HEK293 (cell line): Measurements from ENCODE around the gene EPHB1.

Experiments
- CTCF ChIA-PET: fragments of 350-600 bp; formaldehyde crosslinking; extraction: SDS; loops from one replicate; lab custom pipeline; 2021; ENCODE audit warnings: antibody characterized with exemption; lab: Yijun Ruan, JAX
- POLR2A ChIA-PET: fragments of 300-600 bp; formaldehyde crosslinking; extraction: SDS; loops from one replicate; lab custom pipeline; 2020; ENCODE audit warnings: antibody characterized with exemption, inconsistent platforms; lab: Yijun Ruan, JAX
- H3K27ac ChIP-seq: fragments of 200-500 bp; sonication (Bioruptor generic); 2 replicates; pipeline ENCODE4 v1.5.1; 2014; ENCODE audit warnings: low read depth, low read length, control low read depth, inconsistent platforms; ENCODE audit errors: extremely low read depth
- H3K36me3 ChIP-seq, 2 experiments: fragments of 200-500 bp in 1 of 2; sonication (Bioruptor generic) in 1 of 2; 1 replicate in 1 of 2; 2 replicates in 1 of 2; pipeline ENCODE4 v1.5.1; 2014 to 2017; ENCODE audit warnings: inconsistent platforms in 2 of 2, low read length in 2 of 2; ENCODE audit not compliant: control insufficient read depth in 2 of 2, insufficient read depth in 1 of 2
- H3K4me1 ChIP-seq: fragments of 200-500 bp; sonication (Bioruptor generic); 2 replicates; pipeline ENCODE4 v1.5.1; 2014; ENCODE audit warnings: mild to moderate bottlenecking, low read length, inconsistent platforms; ENCODE audit not compliant: control insufficient read depth, insufficient read depth
- H3K4me3 ChIP-seq: 2 replicates; pipeline ENCODE4 v1.5.1; 2011; ENCODE audit warnings: low read depth, mild to moderate bottlenecking, control low read depth, low read length, moderate library complexity
- H3K9me3 ChIP-seq: fragments of 200-500 bp; sonication (Bioruptor generic); 2 replicates; pipeline ENCODE4 v1.5.1; 2014; ENCODE audit warnings: low read depth, low read length, inconsistent platforms; ENCODE audit not compliant: control insufficient read depth, insufficient read depth
- BCL11A ChIP-seq: fragments of 450-650 bp; formaldehyde crosslinking; IDR thresholded peaks from 2 replicates; pipeline ENCODE4 v1.5.1; 2016; ENCODE audit warnings: low read depth, missing biosample characterization, missing genetic modification characterization
- PATZ1 ChIP-seq: fragments of 450-650 bp; formaldehyde crosslinking; IDR thresholded peaks from 2 replicates; pipeline ENCODE4 v1.5.1; 2016; ENCODE audit warnings: missing biosample characterization, missing genetic modification characterization
- PRDM10 ChIP-seq: fragments of 450-650 bp; formaldehyde crosslinking; IDR thresholded peaks from 2 replicates; pipeline ENCODE4 v1.5.1; 2016; ENCODE audit warnings: missing biosample characterization, missing genetic modification characterization
- PRDM2 ChIP-seq: fragments of 450-650 bp; formaldehyde crosslinking; IDR thresholded peaks from 2 replicates; pipeline ENCODE4 v1.5.1; 2016; ENCODE audit warnings: missing biosample characterization, missing genetic modification characterization, borderline replicate concordance
- ZBTB20 ChIP-seq: fragments of 450-650 bp; formaldehyde crosslinking; IDR thresholded peaks from 2 replicates; pipeline ENCODE4 v1.5.1; 2016; ENCODE audit warnings: missing biosample characterization, missing genetic modification characterization
- ZNF2 ChIP-seq: fragments of 450-650 bp; formaldehyde crosslinking; IDR thresholded peaks from 2 replicates; pipeline ENCODE4 v1.5.1; 2016; ENCODE audit warnings: missing biosample characterization, missing genetic modification characterization
- ZNF248 ChIP-seq: fragments of 450-650 bp; formaldehyde crosslinking; IDR thresholded peaks from 2 replicates; pipeline ENCODE4 v1.5.1; 2017; ENCODE audit warnings: missing biosample characterization, missing genetic modification characterization
- ZNF473 ChIP-seq: fragments of 450-650 bp; formaldehyde crosslinking; IDR thresholded peaks from 2 replicates; pipeline ENCODE4 v1.5.1; 2017; ENCODE audit warnings: missing biosample characterization, missing genetic modification characterization
- ZNF510 ChIP-seq: fragments of 450-650 bp; formaldehyde crosslinking; IDR thresholded peaks from 2 replicates; pipeline ENCODE4 v1.5.1; 2018; ENCODE audit warnings: mild to moderate bottlenecking, missing genetic modification characterization, missing biosample characterization; ENCODE audit not compliant: insufficient replicate concordance
- ZNF513 ChIP-seq: fragments of 450-650 bp; IDR thresholded peaks from 2 replicates; pipeline ENCODE4 v1.5.1; 2018; ENCODE audit warnings: missing biosample characterization, missing genetic modification characterization
- ZNF530 ChIP-seq: fragments of 450-650 bp; formaldehyde crosslinking; IDR thresholded peaks from 2 replicates; pipeline ENCODE4 v1.5.1; 2016; ENCODE audit warnings: low read depth, missing biosample characterization, missing genetic modification characterization
- ZNF560 ChIP-seq: fragments of 450-650 bp; formaldehyde crosslinking; IDR thresholded peaks from 2 replicates; pipeline ENCODE4 v1.5.1; 2017; ENCODE audit warnings: missing biosample characterization, missing genetic modification characterization, borderline replicate concordance
- ZSCAN4 ChIP-seq: fragments of 450-650 bp; formaldehyde crosslinking; IDR thresholded peaks from 2 replicates; pipeline ENCODE4 v1.5.1; 2017; ENCODE audit warnings: missing biosample characterization, missing genetic modification characterization

The EPHB1 gene

GRCh38 chr3:134978658-134979057, 183.6 kb downstream of the EPHB1 start (continued):
- TF ChIP-seq PATZ1 (no peak), ZNF2 (tag by site-specific recombination) (no peak), ZNF248 (tag by site-specific recombination) (no peak), ZNF510 (tag by site-specific recombination) (no peak), ZNF473 (no peak)

- H3K4me3 ChIP-seq: no peak overlapping the region
- H3K9me3 ChIP-seq: no peaks in the 10 kb centered on the region
- no peak for TF ChIP-seq ZNF560
- TF ChIP-seq ZNF510 (tag by site-specific recombination): no peak
- TF ChIP-seq PRDM10 (tag by site-specific recombination): no peak
- no peak for TF ChIP-seq ZSCAN4 (tag by site-specific recombination)
- no peak for TF ChIP-seq ZNF530 (tag by site-specific recombination)
- no peak for TF ChIP-seq ZBTB20
- TF ChIP-seq ZNF513 (tag by site-specific recombination): no peak
- CTCF ChIA-PET: no interaction called here
- H3K36me3 ChIP-seq: no peaks in the 10 kb centered on the region
- POLR2A ChIA-PET: no interaction called here
- H3K4me1 ChIP-seq: no peaks in the 10 kb centered on the region
- H3K27ac ChIP-seq: no peak overlapping the region
Observed at GRCh38 chr3:134985864-134986715, 191.0 kb downstream of the EPHB1 start.

- H3K9me3 ChIP-seq: no peaks in the 10 kb centered on the region
- no peak overlapping the region for H3K27ac ChIP-seq
- no peaks in the 10 kb centered on the region for H3K4me1 ChIP-seq
- CTCF ChIA-PET: no interaction called here
- POLR2A ChIA-PET: no interaction called here
- H3K4me3 ChIP-seq: no peak overlapping the region
- H3K36me3 ChIP-seq: no peaks in the 10 kb centered on the region
- no peak for TF ChIP-seq BCL11A (tag by site-specific recombination)
- no peak for TF ChIP-seq PRDM2 (tag by site-specific recombination)
Observed at GRCh38 chr3:134988666-134989065, 193.6 kb downstream of the EPHB1 start.
